A549 (cell line): ENCODE data around the gene BIRC7. TPM values are rescaled to one million over a fixed set of nuclear protein-coding genes. Genes with fewer than 3 reads are reported as not detected.

Experiments
- ATAC-seq, 2 experiments: fragments of 200-7000 bp in 1 of 2; fragments of >200 bp in 1 of 2; cut with Nextera tagmentation in 1 of 2; cut with Tn5 transposase in 1 of 2; 3 replicates each; pipeline versions ENCODE4 v1.8.0 to v1.9.1; 2018 to 2020; ENCODE audit warnings: mild to moderate bottlenecking in 1 of 2, moderate library complexity in 1 of 2
- CTCF ChIA-PET: fragments of 300-600 bp; sonication (Branson Sonifier 250); formaldehyde crosslinking; extraction: SDS; loops from one replicate; lab custom pipeline; 2021; ENCODE audit warnings: antibody characterized with exemption, inconsistent platforms; lab: Yijun Ruan, JAX
- POLR2A ChIA-PET: fragments of 350-600 bp; formaldehyde crosslinking; extraction: SDS; loops from one replicate; lab custom pipeline; 2021; ENCODE audit warnings: antibody characterized with exemption, inconsistent platforms; lab: Yijun Ruan, JAX
- DNase-seq, 2 experiments: peaks; one replicate each; pipeline versions ENCODE4 v3.0.0 to v3.0.0-alpha.2; 2011 to 2016; ENCODE audit warnings: low read depth in 1 of 2, low spot score in 1 of 2
- FAIRE-seq: peaks from 2 replicates; lab custom pipeline; 2011; peaks lifted over from hg19 to GRCh38; lab: Jason Lieb, UNC
- H3K27ac ChIP-seq, 2 experiments: fragments of >200 bp; sonication (Bioruptor Twin); formaldehyde crosslinking; 3 replicates each; pipeline ENCODE4 v1.5.1; 2016 to 2017
- H3K4me1 ChIP-seq: fragments of >200 bp; sonication (Bioruptor Twin); formaldehyde crosslinking; 3 replicates; pipeline ENCODE4 v1.6.1; 2016
- H3K4me2 ChIP-seq: fragments of >200 bp; sonication (Bioruptor Twin); formaldehyde crosslinking; 3 replicates; pipeline ENCODE4 v1.6.1; 2016
- H3K4me3 ChIP-seq: fragments of >200 bp; sonication (Bioruptor Twin); formaldehyde crosslinking; 3 replicates; pipeline ENCODE4 v1.5.1; 2016
- H3K9me3 ChIP-seq: fragments of >200 bp; sonication (Bioruptor Twin); formaldehyde crosslinking; 3 replicates; pipeline ENCODE4 v1.6.1; 2016
- ATOH8 ChIP-seq: fragments of 250-450 bp; sonication (Bioruptor Pico); IDR thresholded peaks from 2 replicates; pipeline ENCODE4 v1.5.0; 2020; ENCODE audit warnings: low read depth, mild to moderate bottlenecking, moderate library complexity
- BHLHE40 ChIP-seq: IDR thresholded peaks from 2 replicates; pipeline ENCODE4 v1.6.1; 2012; ENCODE audit warnings: low read depth, low read length, inconsistent platforms
- CBX2 ChIP-seq: fragments of 200-600 bp; sonication (generic); IDR thresholded peaks from 2 replicates; pipeline ENCODE4 v1.6.1; 2016; ENCODE audit warnings: low read depth, mild to moderate bottlenecking, borderline replicate concordance
- CEBPB ChIP-seq, 2 experiments: fragments of >200 bp in 1 of 2; sonication (Bioruptor Twin) in 1 of 2; formaldehyde crosslinking in 1 of 2; IDR thresholded peaks; 2 replicates each; pipeline ENCODE4 v1.6.1; 2012 to 2016
- CHD4 ChIP-seq: fragments of 200-600 bp; sonication (generic); IDR thresholded peaks from 2 replicates; pipeline ENCODE4 v1.6.1; 2016; ENCODE audit warnings: antibody characterized with exemption, mild to moderate bottlenecking, borderline replicate concordance
- EHMT2 ChIP-seq: fragments of 200-600 bp; sonication (generic); IDR thresholded peaks from 2 replicates; pipeline ENCODE4 v1.6.1; 2016; ENCODE audit warnings: antibody characterized with exemption, low read depth, mild to moderate bottlenecking, moderate library complexity
- FOXS1 ChIP-seq: fragments of 250-450 bp; sonication (Bioruptor Pico); IDR thresholded peaks from 2 replicates; pipeline ENCODE4 v1.5.0; 2020; ENCODE audit warnings: mild to moderate bottlenecking, moderate library complexity
- GATA3 ChIP-seq: IDR thresholded peaks from 2 replicates; pipeline ENCODE4 v1.6.1; 2012; ENCODE audit warnings: borderline replicate concordance
- HDAC2 ChIP-seq: fragments of 200-600 bp; sonication (generic); IDR thresholded peaks from 2 replicates; pipeline ENCODE4 v1.6.1; 2016
- HOXB5 ChIP-seq: fragments of 250-450 bp; sonication (Bioruptor Pico); IDR thresholded peaks from 2 replicates; pipeline ENCODE4 v1.5.0; 2020; ENCODE audit warnings: mild to moderate bottlenecking, moderate library complexity
- MAX ChIP-seq: IDR thresholded peaks from 2 replicates; pipeline ENCODE4 v1.6.1; 2012
- MAZ ChIP-seq: fragments of 150-350 bp; IDR thresholded peaks from 2 replicates; pipeline ENCODE4 v1.6.1; 2014; ENCODE audit warnings: antibody characterized with exemption, low read depth, low read length, borderline replicate concordance
- MYC ChIP-seq: IDR thresholded peaks from 2 replicates; pipeline ENCODE4 v1.6.1; 2012; ENCODE audit warnings: mild to moderate bottlenecking, inconsistent platforms, low read length, improper control_type of control experiment, borderline replicate concordance
- NPAS2 ChIP-seq: fragments of 250-450 bp; sonication (Bioruptor Pico); IDR thresholded peaks from 2 replicates; pipeline ENCODE4 v1.8.0; 2022; ENCODE audit warnings: mild to moderate bottlenecking, moderate library complexity, borderline replicate concordance
- NR3C1 ChIP-seq: fragments of >200 bp; sonication (Bioruptor Twin); formaldehyde crosslinking; IDR thresholded peaks from 3 replicates; pipeline ENCODE4 v1.6.1; 2017
- POLR2A ChIP-seq: IDR thresholded peaks from 2 replicates; pipeline ENCODE4 v1.6.1; 2012; ENCODE audit warnings: mild to moderate bottlenecking, low read length
- RAD21 ChIP-seq, 2 experiments: fragments of >200 bp in 1 of 2; sonication (Bioruptor Twin) in 1 of 2; formaldehyde crosslinking in 1 of 2; IDR thresholded peaks in 1 of 2; conservative IDR thresholded peaks in 1 of 2; 2 replicates in 1 of 2; 3 replicates in 1 of 2; pipeline ENCODE4 v1.6.1; 2012 to 2018; ENCODE audit warnings: inconsistent platforms in 1 of 2
- RARB ChIP-seq: fragments of 250-450 bp; sonication (Bioruptor Pico); IDR thresholded peaks from 2 replicates; pipeline ENCODE4 v1.8.0; 2021; ENCODE audit warnings: mild to moderate bottlenecking, moderate library complexity
- SMC3 ChIP-seq: fragments of >200 bp; sonication (Bioruptor Twin); formaldehyde crosslinking; IDR thresholded peaks from 3 replicates; pipeline ENCODE4 v1.6.1; 2018; ENCODE audit warnings: inconsistent platforms
- TFCP2L1 ChIP-seq: fragments of 250-450 bp; sonication (Bioruptor Pico); IDR thresholded peaks from 2 replicates; pipeline ENCODE4 v1.5.0; 2021; ENCODE audit warnings: mild to moderate bottlenecking
- TP53 ChIP-seq: fragments of 250-450 bp; sonication (Bioruptor Pico); IDR thresholded peaks from 2 replicates; pipeline ENCODE4 v1.5.0; 2021; ENCODE audit warnings: mild to moderate bottlenecking, moderate library complexity
- ZFP36 ChIP-seq: fragments of 450-650 bp; IDR thresholded peaks from 2 replicates; pipeline ENCODE4 v1.6.1; 2014; ENCODE audit warnings: borderline replicate concordance; ENCODE audit not compliant: partially characterized antibody
- ZNF302 ChIP-seq: fragments of 250-450 bp; sonication (Bioruptor Pico); IDR thresholded peaks from 2 replicates; pipeline ENCODE4 v1.9.0; 2021; ENCODE audit warnings: inconsistent platforms, mild to moderate bottlenecking, moderate library complexity
- WGBS: methylation state at CpG from one replicate; pipeline ENCODE4 v1.1.6; 2017; ENCODE audit errors: missing lambda C conversion rate; 5-methylcytosine and 5-hydroxymethylcytosine counted together
- polyA plus RNA-seq, 4 experiments: library from polyadenylated mRNA; depleted of rRNA in 3 of 4; stranded (reverse); fragments of >200 nt; fragmentation: RNase III in 1 of 4; extraction: RNeasy Plus Mini Kit Qiagen cat#74134 plus additional on column Dnase treatment in 1 of 4; gene quantifications; 2 replicates in 3 of 4; 3 replicates in 1 of 4; pipeline ENCODE4 v1.2.3, GENCODE V29; 2011 to 2017
- TF ChIP-seq, protein P1 (sequence below): IDR thresholded peaks from 2 replicates; pipeline ENCODE4 v1.6.1; 2012; ENCODE audit warnings: low read depth, borderline replicate concordance
- TF ChIP-seq, protein P2 (sequence below): fragments of 200-600 bp; sonication (generic); IDR thresholded peaks from 2 replicates; pipeline ENCODE4 v1.6.1; 2016; ENCODE audit warnings: antibody characterized with exemption, mild to moderate bottlenecking, moderate library complexity

BIRC7 gene
- polyA plus RNA-seq, 2 of the 4 experiments (the other 2 are of a cell fraction) = 0.63 to 4.9 TPM

DNA sequence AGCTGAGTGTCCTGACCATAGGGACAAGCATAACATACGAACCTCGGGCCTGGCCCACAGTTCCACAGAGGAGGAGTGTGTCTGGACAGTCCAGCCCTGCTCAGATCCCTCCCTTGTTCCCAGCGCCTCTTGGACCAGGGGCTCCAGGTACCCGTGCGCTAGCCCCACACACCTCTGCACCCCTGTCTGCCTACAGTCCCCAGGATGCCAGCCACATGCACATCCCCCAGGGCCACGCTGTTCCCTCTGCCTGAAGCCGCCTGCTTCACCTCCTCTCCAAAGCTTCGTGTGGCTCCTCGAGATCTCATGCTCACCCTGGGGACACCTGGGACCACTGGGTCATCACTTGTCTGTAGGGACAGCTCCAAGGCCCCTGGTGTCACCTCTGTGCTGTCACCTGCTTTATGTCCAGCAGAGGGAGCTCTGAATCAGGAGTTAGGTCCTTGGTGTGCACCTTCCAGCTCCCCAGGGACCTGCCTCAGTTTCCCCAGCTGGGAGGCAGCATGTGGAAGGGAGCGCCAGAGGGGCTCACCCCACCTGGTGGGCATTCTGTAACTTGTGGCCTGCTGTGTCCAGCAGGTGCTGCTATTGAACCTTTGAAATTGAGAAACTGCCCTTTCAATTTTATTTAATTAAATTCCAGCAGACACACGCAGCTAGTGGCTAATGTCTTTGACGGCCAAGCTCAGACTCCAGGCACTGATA is 12.4 kb upstream of the BIRC7 start (continued):
- TF ChIP-seq, protein P1, sequence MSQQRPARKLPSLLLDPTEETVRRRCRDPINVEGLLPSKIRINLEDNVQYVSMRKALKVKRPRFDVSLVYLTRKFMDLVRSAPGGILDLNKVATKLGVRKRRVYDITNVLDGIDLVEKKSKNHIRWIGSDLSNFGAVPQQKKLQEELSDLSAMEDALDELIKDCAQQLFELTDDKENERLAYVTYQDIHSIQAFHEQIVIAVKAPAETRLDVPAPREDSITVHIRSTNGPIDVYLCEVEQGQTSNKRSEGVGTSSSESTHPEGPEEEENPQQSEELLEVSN = no peak
- TF ChIP-seq, all 56 proteins: peak for 4

DNA sequence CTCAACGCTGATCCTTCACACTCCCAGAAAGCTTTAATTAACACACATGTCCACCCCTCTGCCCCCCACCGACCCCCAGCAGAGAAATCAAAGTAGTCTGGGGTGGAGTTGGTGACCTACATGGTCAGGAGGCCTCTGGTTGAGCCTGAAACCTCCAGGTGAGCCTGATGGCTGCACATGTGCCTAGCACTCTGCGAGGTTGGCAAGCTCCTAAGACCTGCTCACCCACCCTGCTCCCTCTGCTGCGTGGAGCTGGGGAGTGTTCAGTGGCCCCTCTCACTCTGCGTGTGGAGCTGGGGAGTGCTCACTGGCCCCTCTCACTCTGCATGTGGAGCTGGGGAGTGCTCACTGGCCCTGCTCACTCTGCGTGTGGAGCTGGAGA is 11.9 kb upstream of the BIRC7 start:
- H3K4me1 ChIP-seq = peaks cover 48% of the 10 kb centered on the region

GRCh38 chr20:63224412-63225081 is 11.2 kb upstream of the BIRC7 start:
- no peak for FAIRE-seq
- H3K27ac ChIP-seq = peak overlapping the region; percentile 89 to 99
- TF ChIP-seq HDAC2 (no peak), MAZ (0 out of 2 replicates have a peak, but pooled peaks have one; percentile 14), RARB (no peak), SMC3 (peak; percentile 52), MYC (no peak), NPAS2 (CRISPR knock-in tag) (no peak), TP53 (CRISPR knock-in tag) (no peak), ZNF302 (CRISPR knock-in tag) (no peak), RAD21 (conservative IDR thresholded peaks at IDR 0.05 in 1 of 2, IDR thresholded peaks at IDR 0.05 in 1 of 2) (peak; percentile 8 to 51; a peak in 4 of 5 replicates), HOXB5 (CRISPR knock-in tag) (no peak), TFCP2L1 (CRISPR knock-in tag) (no peak), CBX2 (no peak), CEBPB (IDR thresholded peaks at IDR 0.05) (peak in 1 of 2 experiments; percentile 2; a peak in 1 of 4 replicates), ATOH8 (CRISPR knock-in tag) (no peak), GATA3 (peak; percentile 73; the same call in 1 of the 2 replicates), MAX (peak; percentile 57; the same call in 1 of the 2 replicates), POLR2A (no peak), NR3C1 (no peak), ZFP36 (no peak), FOXS1 (CRISPR knock-in tag) (no peak), EHMT2 (no peak), CHD4 (no peak)

More for the DNA sequence above, 11.9 kb upstream of the BIRC7 start:
- POLR2A ChIA-PET = interaction anchor here (1.0 to 2.2 kb wide), 7 partner anchors 9 to 56 kb away, joined by 3 to 14 read pairs (median 7); partner anchors contain the start of genes ARFGAP1, BIRC7 and YTHDF1
- 55% methylated on average over 5 of the region's 6 CpGs for WGBS
- ATAC-seq (peak in 1 of 2 experiments; percentile 40; a peak in 2 of 6 replicates), FAIRE-seq (no peak), DNase-seq (no peak)
- Histone ChIP-seq H3K9me3 (no peaks in the 10 kb centered on the region), H3K4me3 (no peak overlapping the region), H3K27ac (peak overlapping the region; percentile 89 to 99), H3K4me2 (peak overlapping the region; percentile 64)
- CTCF ChIA-PET = interaction anchor here (0.6 to 7.2 kb wide), 45 partner anchors 10 to 1170 kb away, joined by 3 to 401 read pairs (median 7); partner anchors contain the start of genes ARFGAP1, BIRC7, COL20A1 and NKAIN4
- TF ChIP-seq, protein P2, sequence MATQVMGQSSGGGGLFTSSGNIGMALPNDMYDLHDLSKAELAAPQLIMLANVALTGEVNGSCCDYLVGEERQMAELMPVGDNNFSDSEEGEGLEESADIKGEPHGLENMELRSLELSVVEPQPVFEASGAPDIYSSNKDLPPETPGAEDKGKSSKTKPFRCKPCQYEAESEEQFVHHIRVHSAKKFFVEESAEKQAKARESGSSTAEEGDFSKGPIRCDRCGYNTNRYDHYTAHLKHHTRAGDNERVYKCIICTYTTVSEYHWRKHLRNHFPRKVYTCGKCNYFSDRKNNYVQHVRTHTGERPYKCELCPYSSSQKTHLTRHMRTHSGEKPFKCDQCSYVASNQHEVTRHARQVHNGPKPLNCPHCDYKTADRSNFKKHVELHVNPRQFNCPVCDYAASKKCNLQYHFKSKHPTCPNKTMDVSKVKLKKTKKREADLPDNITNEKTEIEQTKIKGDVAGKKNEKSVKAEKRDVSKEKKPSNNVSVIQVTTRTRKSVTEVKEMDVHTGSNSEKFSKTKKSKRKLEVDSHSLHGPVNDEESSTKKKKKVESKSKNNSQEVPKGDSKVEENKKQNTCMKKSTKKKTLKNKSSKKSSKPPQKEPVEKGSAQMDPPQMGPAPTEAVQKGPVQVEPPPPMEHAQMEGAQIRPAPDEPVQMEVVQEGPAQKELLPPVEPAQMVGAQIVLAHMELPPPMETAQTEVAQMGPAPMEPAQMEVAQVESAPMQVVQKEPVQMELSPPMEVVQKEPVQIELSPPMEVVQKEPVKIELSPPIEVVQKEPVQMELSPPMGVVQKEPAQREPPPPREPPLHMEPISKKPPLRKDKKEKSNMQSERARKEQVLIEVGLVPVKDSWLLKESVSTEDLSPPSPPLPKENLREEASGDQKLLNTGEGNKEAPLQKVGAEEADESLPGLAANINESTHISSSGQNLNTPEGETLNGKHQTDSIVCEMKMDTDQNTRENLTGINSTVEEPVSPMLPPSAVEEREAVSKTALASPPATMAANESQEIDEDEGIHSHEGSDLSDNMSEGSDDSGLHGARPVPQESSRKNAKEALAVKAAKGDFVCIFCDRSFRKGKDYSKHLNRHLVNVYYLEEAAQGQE = no peak
- TF ChIP-seq FOXS1 (CRISPR knock-in tag) = no peak
- no peak for TF ChIP-seq BHLHE40
- peak; percentile 11; the same call in 1 of the 2 replicates for TF ChIP-seq MAX

More at GRCh38 chr20:63224412-63225081, 11.2 kb upstream of the BIRC7 start:
- WGBS = 16% methylated on average over 13 of the region's 16 CpGs
- no peaks in the 10 kb centered on the region for H3K9me3 ChIP-seq
- ATAC-seq (peak; percentile 69 to 84), DNase-seq (peak; percentile 60 to 91)
- peaks cover 54% of the 10 kb centered on the region for H3K4me1 ChIP-seq
- CTCF ChIA-PET = interaction anchor here (0.6 to 7.2 kb wide), 33 partner anchors 10 to 307 kb away, joined by 3 to 401 read pairs (median 10); partner anchors contain the start of genes ARFGAP1, BIRC7, COL20A1 and NKAIN4
- POLR2A ChIA-PET = interaction anchor here (1.0 to 2.2 kb wide), 8 partner anchors 8 to 296 kb away, joined by 3 to 14 read pairs (median 6); partner anchors contain the start of genes ARFGAP1, BIRC7, PPDPF and YTHDF1
- peak overlapping the region; percentile 64 for H3K4me2 ChIP-seq
- no peak overlapping the region for H3K4me3 ChIP-seq
